Hepatocyte (in vitro differentiated cells): ENCODE data around the gene FGD5. TPM values are rescaled to one million over a fixed set of nuclear protein-coding genes. Genes with fewer than 3 reads are reported as not detected.

Experiments used
- DNase-seq: peaks from one replicate; pipeline ENCODE4 v3.0.0-alpha.2; 2016; ENCODE audit warnings: low spot score
- H2AFZ ChIP-seq: fragments of 200-600 bp; sonication (generic); 2 replicates; pipeline ENCODE4 v1.6.0; 2016; ENCODE audit warnings: antibody characterized with exemption, mild to moderate bottlenecking
- H3K27ac ChIP-seq: fragments of 200-600 bp; sonication (generic); 2 replicates; pipeline ENCODE4 v1.5.1; 2016; ENCODE audit warnings: mild to moderate bottlenecking
- H3K27me3 ChIP-seq: fragments of 200-600 bp; sonication (generic); 2 replicates; pipeline ENCODE4 v1.6.1; 2016
- H3K36me3 ChIP-seq: fragments of 200-600 bp; sonication (generic); replicated peaks from 2 replicates; pipeline ENCODE4 v1.5.1; 2016; ENCODE audit warnings: low read depth; ENCODE audit not compliant: insufficient read depth
- H3K4me1 ChIP-seq: fragments of 200-600 bp; sonication (generic); 2 replicates; pipeline ENCODE4 v1.5.1; 2016; ENCODE audit warnings: mild to moderate bottlenecking, moderate library complexity; ENCODE audit not compliant: insufficient read depth
- H3K4me2 ChIP-seq: fragments of 200-600 bp; sonication (generic); 2 replicates; pipeline ENCODE4 v1.6.0; 2016
- H3K4me3 ChIP-seq: fragments of 200-600 bp; sonication (generic); 2 replicates; pipeline ENCODE4 v1.5.1; 2016; ENCODE audit warnings: mild to moderate bottlenecking
- H3K79me2 ChIP-seq: fragments of 200-600 bp; sonication (generic); 2 replicates; pipeline ENCODE4 v1.6.0; 2017; ENCODE audit warnings: mild to moderate bottlenecking
- H3K9me2 ChIP-seq: fragments of 200-600 bp; sonication (generic); replicated peaks from 2 replicates; pipeline ENCODE4 v1.6.0; 2017; ENCODE audit warnings: mild to moderate bottlenecking; ENCODE audit not compliant: insufficient read depth
- H3K9me3 ChIP-seq: fragments of 200-600 bp; sonication (generic); 2 replicates; pipeline ENCODE4 v1.5.1; 2016; ENCODE audit warnings: low read depth, mild to moderate bottlenecking
- H4K20me1 ChIP-seq: fragments of 200-600 bp; sonication (generic); 2 replicates; pipeline ENCODE4 v1.6.0; 2016; ENCODE audit warnings: mild to moderate bottlenecking; ENCODE audit not compliant: insufficient read depth, poor library complexity, severe bottlenecking
- CTCF ChIP-seq: fragments of 200-600 bp; sonication (generic); IDR thresholded peaks from 2 replicates; pipeline ENCODE4 v1.5.1; 2016; ENCODE audit warnings: antibody characterized with exemption, mild to moderate bottlenecking; ENCODE audit not compliant: poor library complexity
- EZH2 ChIP-seq: fragments of 200-600 bp; sonication (generic); IDR thresholded peaks from 2 replicates; pipeline ENCODE4 v1.6.1; 2016; ENCODE audit warnings: antibody characterized with exemption, mild to moderate bottlenecking, borderline replicate concordance
- EZH2phosphoT487 ChIP-seq: fragments of 200-600 bp; sonication (generic); IDR thresholded peaks from one replicate; pipeline ENCODE4 v1.6.1; 2018; ENCODE audit warnings: antibody characterized with exemption, mild to moderate bottlenecking, low read depth, moderate library complexity; ENCODE audit not compliant: unreplicated experiment, severe bottlenecking
- WGBS: methylation state at CpG from one replicate; pipeline ENCODE4 v1.1.6; 2016; ENCODE audit warnings: low lambda C conversion rate; ENCODE audit errors: missing lambda C conversion rate; 5-methylcytosine and 5-hydroxymethylcytosine counted together
- polyA plus RNA-seq: library from polyadenylated mRNA; unstranded; fragments of >200 nt; fragmentation: Nextera tagmentation; extraction: Ambion mirVana; gene quantifications from 2 replicates; pipeline ENCODE4 v1.2.1, GENCODE V29; 2016
- total RNA-seq: library from RNA; depleted of rRNA; stranded (reverse); fragments of >200 nt; gene quantifications from 2 replicates; pipeline ENCODE4 v1.2.3, GENCODE V29; 2014

The FGD5 gene
- total and polyA plus RNA-seq, 2 experiments from 2014 or later, result 2.9 to 3.3 TPM

- Histone ChIP-seq H2AFZ (no peak overlapping the region), H3K27ac (no peak overlapping the region), H3K4me1 (no peaks in the 10 kb centered on the region), H3K9me2 (no peaks in the 10 kb centered on the region), H3K9me3 (no peaks in the 10 kb centered on the region), H3K4me3 (no peak overlapping the region), H3K36me3 (no peaks in the 10 kb centered on the region), H3K4me2 (no peak overlapping the region), H3K27me3 (no peaks in the 10 kb centered on the region), H3K79me2 (no peaks in the 10 kb centered on the region), H4K20me1 (no peaks in the 10 kb centered on the region)
- DNase-seq, result no peak
- WGBS, result 92% methylated on average over 18 of the region's 18 CpGs
- no peak for TF ChIP-seq EZH2phosphoT487
- no peak for TF ChIP-seq CTCF
- no peak for TF ChIP-seq EZH2
Measured at GRCh38 chr3:14771593-14772497, 46.9 kb upstream of the FGD5 start.

GRCh38 chr3:14772533-14773138 lies 46.1 kb upstream of the FGD5 start:
- Histone ChIP-seq H2AFZ (no peak overlapping the region), H3K36me3 (no peaks in the 10 kb centered on the region), H3K27ac (no peak overlapping the region), H3K79me2 (no peaks in the 10 kb centered on the region), H3K4me1 (no peaks in the 10 kb centered on the region), H3K9me2 (no peaks in the 10 kb centered on the region), H3K27me3 (no peaks in the 10 kb centered on the region), H4K20me1 (no peaks in the 10 kb centered on the region), H3K4me3 (no peak overlapping the region), H3K9me3 (no peaks in the 10 kb centered on the region), H3K4me2 (no peak overlapping the region)
- TF ChIP-seq EZH2 (no peak), CTCF (no peak), EZH2phosphoT487 (no peak)
- 95% methylated on average over 16 of the region's 16 CpGs for WGBS
- DNase-seq, result no peak

- H3K27me3 ChIP-seq, result no peaks in the 10 kb centered on the region
- H3K4me1 ChIP-seq, result no peaks in the 10 kb centered on the region
- no peak overlapping the region for H2AFZ ChIP-seq
- H3K9me3 ChIP-seq, result no peaks in the 10 kb centered on the region
- no peak overlapping the region for H3K27ac ChIP-seq
- H3K79me2 ChIP-seq, result no peaks in the 10 kb centered on the region
- H3K9me2 ChIP-seq, result no peaks in the 10 kb centered on the region
- H3K4me2 ChIP-seq, result no peak overlapping the region
- no peak for DNase-seq
- H4K20me1 ChIP-seq, result no peaks in the 10 kb centered on the region
- no peak for TF ChIP-seq EZH2
- no peaks in the 10 kb centered on the region for H3K36me3 ChIP-seq
- no peak overlapping the region for H3K4me3 ChIP-seq
Measured at GRCh38 chr3:14773281-14773680, 45.5 kb upstream of the FGD5 start.

- no peaks in the 10 kb centered on the region for H3K4me1 ChIP-seq
- no peak overlapping the region for H3K27ac ChIP-seq
- no peaks in the 10 kb centered on the region for H3K9me2 ChIP-seq
- DNase-seq, result no peak
- no peak overlapping the region for H3K4me3 ChIP-seq
- H3K79me2 ChIP-seq, result no peaks in the 10 kb centered on the region
- H2AFZ ChIP-seq, result no peak overlapping the region
- H4K20me1 ChIP-seq, result no peaks in the 10 kb centered on the region
- no peaks in the 10 kb centered on the region for H3K27me3 ChIP-seq
- no peaks in the 10 kb centered on the region for H3K9me3 ChIP-seq
- no peak for TF ChIP-seq CTCF
- no peak for TF ChIP-seq EZH2phosphoT487
- no peak for TF ChIP-seq EZH2
- H3K36me3 ChIP-seq, result no peaks in the 10 kb centered on the region
- WGBS, result 82% methylated on average over 6 of the region's 6 CpGs
- H3K4me2 ChIP-seq, result no peak overlapping the region
Measured at GRCh38 chr3:14773691-14774128, 45.1 kb upstream of the FGD5 start.
